NB4 (cell line): ENCODE measurements around the gene LRIG2.

ENCODE experiments used
- MYC ChIP-seq: IDR thresholded peaks from 2 replicates; pipeline ENCODE4 v1.6.1; 2011; ENCODE audit warnings: low read depth, low read length
- POLR2A ChIP-seq: IDR thresholded peaks from 2 replicates; pipeline ENCODE4 v1.6.1; 2011; ENCODE audit warnings: mild to moderate bottlenecking; ENCODE audit not compliant: insufficient read length; ENCODE audit errors: extremely low read depth
- TF ChIP-seq, protein P1 (sequence below): IDR thresholded peaks from one replicate; pipeline ENCODE4 v1.5.1; 2012; ENCODE audit warnings: low read depth, low read length
- TF ChIP-seq, protein P2 (sequence below): IDR thresholded peaks from 2 replicates; pipeline ENCODE4 v1.6.1; 2011; ENCODE audit warnings: low read depth, low read length

DNA sequence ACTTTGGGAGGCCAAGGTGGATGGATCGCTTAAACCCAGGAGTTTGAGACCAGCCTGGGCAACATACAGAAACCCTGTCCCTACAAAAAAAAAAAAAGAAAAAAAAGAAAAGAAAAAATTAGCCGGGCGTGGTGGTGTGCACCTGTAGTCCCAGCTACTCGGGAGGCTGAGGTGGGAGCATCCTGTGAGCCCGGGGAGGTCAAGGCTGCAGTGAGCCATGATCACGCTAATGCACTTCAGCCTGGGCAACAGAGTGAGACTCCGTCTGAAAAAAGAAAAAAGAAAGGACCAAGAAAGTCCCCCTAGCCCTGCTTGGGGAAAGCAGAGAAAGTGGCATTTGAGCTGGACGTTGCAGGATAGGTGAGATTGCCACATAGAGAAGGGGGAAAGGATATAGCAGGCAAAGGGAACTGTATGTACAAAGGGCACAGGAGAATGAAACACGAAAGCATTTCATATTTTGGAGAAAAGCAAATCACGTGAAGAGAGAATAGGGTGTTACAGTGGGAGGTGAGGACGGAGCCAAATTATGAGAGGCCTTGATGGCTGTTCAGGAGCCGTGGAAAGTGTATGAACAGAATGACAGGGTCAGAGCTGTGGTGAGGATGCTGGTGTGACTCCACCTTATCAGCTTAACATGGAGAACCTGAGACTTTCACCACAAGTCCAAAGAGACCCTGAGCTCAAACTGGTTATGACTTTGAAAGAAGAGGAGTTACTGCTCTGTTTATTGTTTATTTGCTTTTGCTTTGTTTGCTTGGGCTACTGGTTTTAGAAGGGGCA lies 19.5 kb upstream of the LRIG2 start:
- TF ChIP-seq, protein P1, sequence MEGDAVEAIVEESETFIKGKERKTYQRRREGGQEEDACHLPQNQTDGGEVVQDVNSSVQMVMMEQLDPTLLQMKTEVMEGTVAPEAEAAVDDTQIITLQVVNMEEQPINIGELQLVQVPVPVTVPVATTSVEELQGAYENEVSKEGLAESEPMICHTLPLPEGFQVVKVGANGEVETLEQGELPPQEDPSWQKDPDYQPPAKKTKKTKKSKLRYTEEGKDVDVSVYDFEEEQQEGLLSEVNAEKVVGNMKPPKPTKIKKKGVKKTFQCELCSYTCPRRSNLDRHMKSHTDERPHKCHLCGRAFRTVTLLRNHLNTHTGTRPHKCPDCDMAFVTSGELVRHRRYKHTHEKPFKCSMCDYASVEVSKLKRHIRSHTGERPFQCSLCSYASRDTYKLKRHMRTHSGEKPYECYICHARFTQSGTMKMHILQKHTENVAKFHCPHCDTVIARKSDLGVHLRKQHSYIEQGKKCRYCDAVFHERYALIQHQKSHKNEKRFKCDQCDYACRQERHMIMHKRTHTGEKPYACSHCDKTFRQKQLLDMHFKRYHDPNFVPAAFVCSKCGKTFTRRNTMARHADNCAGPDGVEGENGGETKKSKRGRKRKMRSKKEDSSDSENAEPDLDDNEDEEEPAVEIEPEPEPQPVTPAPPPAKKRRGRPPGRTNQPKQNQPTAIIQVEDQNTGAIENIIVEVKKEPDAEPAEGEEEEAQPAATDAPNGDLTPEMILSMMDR, result no peak
- TF ChIP-seq, protein P2, sequence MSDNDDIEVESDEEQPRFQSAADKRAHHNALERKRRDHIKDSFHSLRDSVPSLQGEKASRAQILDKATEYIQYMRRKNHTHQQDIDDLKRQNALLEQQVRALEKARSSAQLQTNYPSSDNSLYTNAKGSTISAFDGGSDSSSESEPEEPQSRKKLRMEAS, result no peak
- TF ChIP-seq MYC (no peak), POLR2A (no peak)
